Right atrium auricular region (tissue), 2 donors: ENCODE measurements around the gene PRR12. TPM values are rescaled to one million over a fixed set of nuclear protein-coding genes. Genes with fewer than 3 reads are reported as not detected.

Experiments used
- DNase-seq: peaks from one replicate; pipeline ENCODE4 v3.0.0-alpha.2; 2019; ENCODE audit warnings: low spot score
- H3K27ac ChIP-seq, 2 donors: fragments of 200-600 bp; sonication (generic); 1 replicate in 1 of 2; 2 replicates in 1 of 2; pipeline ENCODE4 v1.5.1; 2016 to 2019
- H3K27me3 ChIP-seq, 2 donors: fragments of 200-600 bp; sonication (generic); one replicate each; pipeline versions ENCODE4 v1.5.1 to v1.6.0; 2017 to 2019
- H3K36me3 ChIP-seq: fragments of 200-600 bp; sonication (generic); one replicate; pipeline ENCODE4 v1.5.1; 2016
- H3K4me1 ChIP-seq, 2 donors: fragments of 200-600 bp; sonication (generic); one replicate each; pipeline versions ENCODE4 v1.5.1 to v1.6.0; 2017 to 2019
- H3K4me3 ChIP-seq, 2 donors: fragments of 200-600 bp; sonication (generic); 1 replicate in 1 of 2; 2 replicates in 1 of 2; pipeline ENCODE4 v1.5.1; 2017 to 2019; ENCODE audit warnings: mild to moderate bottlenecking in 1 of 2, moderate library complexity in 1 of 2
- H3K9me3 ChIP-seq, 2 donors: fragments of 200-600 bp; sonication (generic); one replicate each; pipeline ENCODE4 v1.5.1; 2019
- CTCF ChIP-seq, 2 donors: fragments of 200-600 bp; sonication (generic); IDR thresholded peaks; one replicate each; pipeline ENCODE4 v1.5.1; 2019; ENCODE audit warnings: antibody characterized with exemption in 2 of 2
- total RNA-seq, 2 donors: library from RNA; depleted of rRNA; stranded (reverse); fragments of >200 nt; gene quantifications; one replicate each; pipeline ENCODE4 v1.1.0, GENCODE V29; 2016

PRR12 gene
- total RNA-seq, 2 donors from 2014 or later: 6.6 to 13.3 TPM

GRCh38 chr19:49597703-49597974 lies 6.7 kb downstream of the PRR12 start:
- no peaks in the 10 kb centered on the region for H3K27me3 ChIP-seq
- no peak for TF ChIP-seq CTCF (IDR thresholded peaks at IDR 0.05)
- peaks cover 0 to 14% of the 10 kb centered on the region in 2 donors for H3K4me1 ChIP-seq
- DNase-seq: no peak
- no peaks in the 10 kb centered on the region for H3K9me3 ChIP-seq
- H3K27ac ChIP-seq: no peak overlapping the region
- peaks cover 83% of the 10 kb centered on the region for H3K36me3 ChIP-seq
- H3K4me3 ChIP-seq: no peak overlapping the region

GRCh38 chr19:49599378-49600295 lies 8.7 kb downstream of the PRR12 start:
- H3K4me3 ChIP-seq: no peak overlapping the region
- H3K27ac ChIP-seq: no peak overlapping the region
- no peaks in the 10 kb centered on the region for H3K4me1 ChIP-seq
- no peak for TF ChIP-seq CTCF (IDR thresholded peaks at IDR 0.05)
- peaks cover 92% of the 10 kb centered on the region for H3K36me3 ChIP-seq
- no peak for DNase-seq
- H3K9me3 ChIP-seq: no peaks in the 10 kb centered on the region
- no peaks in the 10 kb centered on the region for H3K27me3 ChIP-seq

DNA sequence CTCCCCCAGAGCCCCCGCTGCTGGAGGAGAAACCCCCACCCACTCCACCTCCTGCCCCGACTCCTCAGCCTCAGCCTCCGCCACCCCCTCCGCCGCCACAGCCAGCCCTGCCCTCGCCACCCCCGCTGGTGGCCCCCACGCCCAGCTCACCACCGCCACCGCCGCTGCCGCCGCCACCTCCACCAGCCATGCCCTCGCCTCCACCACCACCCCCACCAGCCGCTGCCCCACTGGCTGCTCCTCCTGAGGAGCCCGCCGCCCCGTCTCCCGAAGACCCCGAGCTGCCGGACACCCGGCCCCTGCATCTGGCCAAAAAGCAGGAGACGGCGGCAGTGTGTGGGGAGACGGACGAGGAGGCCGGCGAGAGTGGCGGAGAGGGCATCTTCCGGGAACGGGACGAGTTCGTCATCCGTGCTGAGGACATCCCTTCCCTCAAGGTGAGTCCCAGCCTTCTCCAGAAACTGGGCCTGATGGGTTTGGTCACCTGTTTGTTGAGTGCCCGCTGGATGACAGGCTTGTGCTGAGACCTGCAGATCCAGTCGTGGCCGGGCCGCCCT lies 10.6 kb downstream of the PRR12 start:
- Histone ChIP-seq H3K4me1 (no peaks in the 10 kb centered on the region), H3K27ac (no peak overlapping the region), H3K36me3 (peaks cover 89% of the 10 kb centered on the region), H3K4me3 (no peak overlapping the region), H3K9me3 (no peaks in the 10 kb centered on the region), H3K27me3 (no peaks in the 10 kb centered on the region)
- TF ChIP-seq CTCF (IDR thresholded peaks at IDR 0.05): no peak
- no peak for DNase-seq

DNA sequence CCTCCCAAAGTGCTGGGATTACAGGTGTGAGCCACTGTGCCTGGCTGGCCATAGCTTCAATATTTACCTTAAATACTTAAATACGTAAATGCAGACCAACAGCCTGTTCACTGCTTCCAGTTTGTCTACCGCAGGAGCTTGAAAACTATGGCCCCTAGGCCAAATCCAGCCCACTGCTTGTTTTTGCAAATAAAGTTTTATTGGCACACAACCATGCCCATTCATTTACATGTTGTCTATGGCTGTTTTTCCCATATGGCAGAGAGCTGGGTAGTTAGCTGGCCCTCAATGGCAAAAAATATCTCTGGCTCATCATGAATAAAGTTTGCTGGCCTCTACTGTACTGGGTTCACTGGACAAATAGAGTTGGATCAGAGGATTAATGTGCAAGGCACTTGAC lies 11.8 kb downstream of the PRR12 start:
- TF ChIP-seq CTCF (IDR thresholded peaks at IDR 0.05): no peak
- H3K36me3 ChIP-seq: peaks cover 82% of the 10 kb centered on the region
- H3K4me1 ChIP-seq: no peaks in the 10 kb centered on the region
- no peak overlapping the region for H3K27ac ChIP-seq
- H3K4me3 ChIP-seq: no peak overlapping the region
- H3K9me3 ChIP-seq: no peaks in the 10 kb centered on the region
- DNase-seq: no peak
- no peaks in the 10 kb centered on the region for H3K27me3 ChIP-seq

DNA sequence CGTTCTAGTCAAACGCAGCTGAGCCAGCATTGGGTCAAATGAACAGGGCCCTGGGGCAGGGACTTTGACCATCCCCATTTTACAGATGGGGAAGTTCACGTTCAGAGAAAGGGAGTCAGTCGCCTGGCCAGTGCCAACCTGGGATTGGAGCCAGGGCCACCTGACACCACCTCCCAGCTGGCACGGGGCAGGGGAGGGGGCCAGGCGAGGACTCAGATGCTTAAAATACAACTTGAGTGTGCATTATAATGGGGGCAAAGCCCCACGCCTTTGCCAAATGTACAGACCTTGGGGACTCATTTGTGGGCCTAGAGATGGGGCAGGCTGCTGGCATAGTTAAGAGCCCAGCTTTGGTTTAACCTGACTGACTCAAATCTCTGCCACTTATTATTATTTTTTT lies 14.6 kb downstream of the PRR12 start:
- no peaks in the 10 kb centered on the region for H3K4me1 ChIP-seq
- no peak for DNase-seq
- H3K27me3 ChIP-seq: no peaks in the 10 kb centered on the region
- H3K36me3 ChIP-seq: peaks cover 76% of the 10 kb centered on the region
- no peak overlapping the region for H3K4me3 ChIP-seq
- H3K27ac ChIP-seq: no peak overlapping the region
- no peak for TF ChIP-seq CTCF (IDR thresholded peaks at IDR 0.05)
- no peaks in the 10 kb centered on the region for H3K9me3 ChIP-seq
